Eye (tissue), 1 donor: ENCODE data around the gene ADRA2B.
"Not testable (repeated sequence)": the region's sequence is repeated elsewhere in the genome, so short reads cannot be mapped to it uniquely, and the experiment has no call there.

Experiments used
- DNase-seq: peaks from one replicate; pipeline ENCODE4 v3.0.0-alpha.2; 2015

The ADRA2B gene

GRCh38 chr2:96116424-96116878 is at the start of gene ADRA2B:
TSS of gene ADRA2B (minus strand) at chr2:96116571. CDS start at chr2:96116149, 422 bp downstream.
- peak; percentile 81 for DNase-seq

DNA sequence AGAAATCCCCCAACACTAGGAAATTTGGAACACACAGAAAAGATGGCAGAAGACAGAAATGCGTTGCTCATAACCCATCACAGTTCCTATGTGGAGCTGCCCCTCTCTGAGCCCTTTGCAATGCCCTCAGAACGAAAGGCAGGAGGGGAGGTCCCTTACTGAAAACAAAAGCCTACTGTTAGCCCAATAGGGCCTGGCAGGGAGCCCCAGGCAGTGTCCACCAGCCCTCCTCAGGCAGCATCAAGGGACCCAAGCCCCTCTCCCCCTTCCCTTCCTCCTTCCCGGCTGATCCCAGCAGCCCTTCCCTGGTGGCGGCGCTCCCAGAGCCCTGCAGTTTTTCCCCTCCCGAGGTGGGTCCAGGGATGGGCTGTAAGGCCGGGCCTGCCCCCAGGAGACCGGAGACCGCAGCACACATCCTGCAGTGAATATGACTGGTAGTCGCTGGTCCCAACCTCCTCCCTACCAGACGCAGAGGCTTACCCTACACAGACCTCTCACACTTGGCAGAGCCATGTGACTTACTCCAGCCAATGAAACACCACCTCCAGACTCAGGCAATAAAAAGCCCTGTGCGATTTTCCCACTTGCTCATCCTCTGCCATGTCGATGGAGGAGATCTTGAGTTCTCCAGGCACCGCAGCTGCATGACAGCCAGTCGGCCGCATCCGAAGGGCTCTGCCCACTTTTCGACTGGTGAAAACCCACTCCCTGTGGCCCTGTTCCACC is 48.3 kb upstream of the ADRA2B start:
- peak; percentile 60 for DNase-seq

GRCh38 chr2:96163768-96164429 is 47.5 kb upstream of the ADRA2B start:
- DNase-seq, result peak; percentile 57

GRCh38 chr2:96163415-96163767 is 47.0 kb upstream of the ADRA2B start:
- no peak for DNase-seq

DNA sequence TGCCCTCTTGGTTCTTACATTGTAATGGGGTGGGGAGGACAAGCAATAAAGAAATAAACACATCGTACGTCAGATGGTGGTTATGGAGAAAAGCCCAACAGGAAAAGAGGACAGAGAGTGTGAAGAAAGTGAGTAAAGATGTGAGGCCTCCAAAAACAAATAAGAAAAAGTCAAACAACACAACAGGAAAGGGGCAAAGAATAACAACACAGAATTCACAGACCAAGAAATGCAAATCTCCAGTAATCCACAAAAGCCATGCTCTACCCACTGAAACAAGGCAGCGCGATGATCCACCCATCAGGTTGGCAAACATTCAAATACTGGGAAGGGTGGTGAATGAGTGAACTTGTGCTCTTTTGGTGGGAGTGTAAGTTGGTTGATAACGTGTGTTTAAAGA is 45.5 kb upstream of the ADRA2B start:
- no peak for DNase-seq

GRCh38 chr2:96160366-96160765 is 44.0 kb upstream of the ADRA2B start:
- not testable (repeated sequence) for DNase-seq

GRCh38 chr2:96159084-96159830 is 42.9 kb upstream of the ADRA2B start:
- DNase-seq, result no peak

DNA sequence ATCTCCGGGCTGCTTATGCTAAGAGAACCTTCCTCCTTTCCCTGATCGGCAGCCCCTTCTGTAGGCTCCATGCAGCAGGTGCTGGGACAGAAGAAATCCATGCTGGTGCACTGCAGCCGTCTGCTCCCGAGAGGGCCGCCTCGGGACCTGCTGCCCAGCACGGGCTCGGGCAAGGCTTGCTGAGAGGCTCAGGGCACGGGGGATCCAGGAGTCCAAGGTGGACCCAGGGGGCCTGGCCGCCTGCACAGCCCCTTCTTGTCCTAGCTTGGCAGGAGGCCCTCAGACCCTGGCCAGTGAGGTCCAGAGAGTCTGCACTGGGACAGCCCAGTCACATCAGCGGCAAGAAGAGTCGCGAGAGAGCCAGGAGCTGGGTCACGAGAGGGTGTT is 42.2 kb upstream of the ADRA2B start:
- no peak for DNase-seq

DNA sequence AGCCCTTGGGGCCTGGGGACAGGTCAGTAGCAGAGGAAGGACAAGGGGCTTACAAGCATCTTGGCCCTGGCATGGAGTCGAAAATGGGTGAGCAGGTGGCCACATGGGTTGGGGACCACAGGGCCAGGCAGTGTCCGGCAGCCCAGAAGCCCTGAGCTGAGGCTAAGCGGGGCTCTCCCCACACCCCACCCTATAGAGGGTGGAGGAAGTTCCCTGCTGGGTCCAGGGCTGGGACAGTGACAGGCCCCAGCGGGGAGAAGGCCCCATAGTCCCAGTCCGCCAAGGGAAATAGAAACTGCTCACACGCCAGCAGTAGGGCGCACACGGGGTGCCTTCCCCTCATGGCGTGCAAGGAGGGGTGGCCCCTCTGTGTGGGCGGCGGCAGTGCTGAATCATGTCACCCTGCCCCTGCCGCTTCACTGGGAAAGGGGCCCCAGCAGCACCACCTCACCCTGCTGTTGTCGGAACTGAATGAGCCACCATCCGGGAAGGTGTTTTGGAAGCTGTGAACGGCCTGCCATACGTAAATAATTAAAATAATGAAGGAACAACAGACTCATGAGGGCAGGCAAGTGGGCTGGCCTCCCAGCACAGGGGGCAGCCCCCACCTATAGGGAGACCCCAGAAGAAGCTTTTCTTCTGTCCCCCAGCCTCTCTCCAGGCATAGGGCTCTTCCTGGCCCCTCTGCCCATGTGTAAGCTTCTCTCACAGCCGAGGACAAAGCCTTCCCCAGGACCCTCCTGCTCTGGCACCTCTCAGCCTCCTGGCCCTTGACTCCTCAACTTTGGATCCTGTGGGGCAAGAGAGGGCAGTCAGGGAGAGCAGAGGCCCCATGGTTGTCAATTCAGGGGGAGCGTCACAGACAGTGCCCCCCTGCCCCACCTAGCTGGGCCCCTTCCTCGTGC is 41.5 kb upstream of the ADRA2B start:
- DNase-seq, result no peak

GRCh38 chr2:96156926-96157648 is 40.7 kb upstream of the ADRA2B start:
- DNase-seq, result no peak

GRCh38 chr2:96156011-96156820 is 39.8 kb upstream of the ADRA2B start:
- no peak for DNase-seq

DNA sequence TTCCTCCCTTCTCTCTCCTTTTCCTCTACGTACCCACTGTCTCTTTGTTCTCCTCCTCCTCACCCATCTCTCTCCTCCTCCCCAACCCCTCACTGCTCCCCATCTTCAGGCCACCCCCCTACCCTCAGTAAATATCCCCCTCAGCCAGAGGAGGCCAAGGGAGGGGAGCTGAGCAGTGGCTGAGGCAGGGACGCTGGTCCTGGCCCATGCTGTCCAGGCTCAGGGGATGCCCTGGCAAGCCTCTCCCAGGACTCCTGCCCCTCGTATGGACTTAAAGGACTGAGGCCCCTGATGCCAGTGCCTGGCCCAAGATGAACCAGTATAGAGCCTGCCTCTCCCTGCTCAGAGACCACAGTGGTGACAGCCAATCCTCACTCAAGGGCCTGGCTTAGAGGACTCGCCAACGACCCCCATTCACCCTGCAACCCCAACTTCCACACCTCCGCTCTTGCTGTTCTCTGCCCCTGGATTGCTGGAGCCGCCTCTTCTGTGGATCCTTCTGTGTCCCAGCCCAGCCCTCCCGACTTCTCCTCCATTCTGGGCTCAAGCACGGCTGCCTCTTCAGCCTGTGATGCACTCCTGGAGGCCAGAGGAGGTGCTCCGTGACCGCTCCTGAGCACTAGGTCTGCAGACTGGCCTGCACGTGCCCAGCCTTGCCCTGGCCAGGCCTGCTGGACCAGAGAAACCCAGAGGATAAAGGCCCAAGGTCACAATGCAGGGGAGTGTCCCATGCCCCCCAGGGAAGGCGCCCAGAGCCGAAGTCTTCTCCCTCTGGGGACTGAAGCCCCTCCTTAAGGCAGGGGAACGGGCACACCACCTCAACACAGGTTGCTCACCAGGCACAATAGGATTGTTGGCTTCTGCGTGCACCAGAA is 38.4 kb upstream of the ADRA2B start:
- DNase-seq, result no peak

DNA sequence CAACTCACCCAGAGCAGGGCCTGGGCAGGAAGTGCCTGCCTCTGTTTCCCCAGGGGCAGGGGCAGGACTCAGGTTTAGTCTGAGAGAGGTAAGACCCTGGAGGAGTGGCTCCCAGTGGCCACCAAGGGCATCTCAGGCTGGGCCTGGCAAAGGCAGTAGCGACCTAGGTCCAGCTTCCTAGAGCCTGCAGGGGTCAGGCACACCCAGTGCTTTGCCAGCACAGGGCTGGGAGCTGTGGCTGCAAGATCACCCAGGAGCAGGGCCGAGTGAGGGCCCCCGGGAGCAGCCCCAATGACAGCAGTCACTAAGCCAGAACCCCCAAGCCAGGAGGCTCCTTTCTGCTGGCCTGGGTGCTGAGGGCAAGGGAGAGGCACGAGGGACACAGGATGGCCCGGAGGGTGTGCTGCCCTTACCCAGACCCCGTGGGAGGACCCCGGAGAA is 37.6 kb upstream of the ADRA2B start:
- DNase-seq, result no peak

DNA sequence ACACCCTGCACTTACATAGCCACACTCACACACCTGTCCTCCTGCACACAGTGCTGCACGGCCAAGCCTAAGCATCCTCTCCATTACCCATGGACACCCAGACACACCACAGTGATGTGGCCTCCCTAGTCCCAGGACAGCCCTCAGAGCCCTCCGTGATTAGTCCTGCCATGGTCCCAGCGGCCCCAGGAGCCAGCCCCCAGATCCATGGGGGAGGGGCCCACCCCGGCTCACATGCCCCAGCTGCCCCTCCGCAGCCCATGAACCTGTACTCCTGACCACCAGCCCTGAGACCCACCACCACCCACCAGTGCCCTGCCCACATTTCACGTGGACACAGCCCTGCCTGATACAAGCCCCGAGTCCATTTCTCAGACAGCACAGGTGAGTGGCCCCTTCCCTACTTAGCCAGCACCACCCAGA is 36.9 kb upstream of the ADRA2B start:
- no peak for DNase-seq

DNA sequence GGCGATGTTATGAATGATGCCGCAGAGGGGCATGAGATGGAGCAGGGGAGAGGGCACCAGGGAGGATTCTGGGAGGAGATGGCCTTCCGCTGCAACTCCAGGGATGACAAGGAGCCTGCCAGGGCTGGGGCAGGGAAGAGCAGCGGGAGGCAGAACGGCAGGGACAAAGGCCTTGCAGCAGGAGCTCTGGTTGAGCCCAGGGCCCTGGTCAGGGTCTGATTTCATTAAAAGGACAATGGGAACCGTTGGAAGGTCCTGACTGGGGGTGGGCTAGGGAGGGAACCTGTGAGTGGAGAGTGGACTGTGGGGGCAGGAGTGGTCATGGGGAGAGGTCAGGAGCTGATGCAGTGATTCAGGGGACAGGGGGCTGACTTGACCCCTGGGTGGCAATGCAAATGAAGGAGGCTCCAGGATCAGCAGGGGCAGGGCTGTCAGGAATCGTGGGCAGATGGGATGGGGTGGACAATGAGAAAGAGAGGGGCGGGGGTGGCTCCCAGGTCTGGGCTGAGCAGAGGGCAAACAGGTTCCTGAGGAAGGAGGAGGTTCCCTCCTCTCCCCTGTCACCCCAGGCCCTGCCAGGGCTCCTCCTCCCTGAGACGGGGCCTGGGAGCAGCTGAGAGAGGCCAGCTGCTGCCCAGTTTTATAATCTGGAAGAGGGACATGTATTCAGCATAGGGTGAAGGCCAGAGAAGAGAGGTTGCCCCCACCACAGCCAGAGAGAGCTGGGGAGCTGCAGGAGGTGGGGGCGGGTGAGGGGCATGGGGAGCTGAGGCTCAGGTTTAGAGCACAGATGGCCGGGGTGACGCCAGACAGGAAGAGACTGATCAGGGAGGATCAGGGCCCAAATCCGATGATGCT is 36.2 kb upstream of the ADRA2B start:
- DNase-seq, result peak; percentile 56

DNA sequence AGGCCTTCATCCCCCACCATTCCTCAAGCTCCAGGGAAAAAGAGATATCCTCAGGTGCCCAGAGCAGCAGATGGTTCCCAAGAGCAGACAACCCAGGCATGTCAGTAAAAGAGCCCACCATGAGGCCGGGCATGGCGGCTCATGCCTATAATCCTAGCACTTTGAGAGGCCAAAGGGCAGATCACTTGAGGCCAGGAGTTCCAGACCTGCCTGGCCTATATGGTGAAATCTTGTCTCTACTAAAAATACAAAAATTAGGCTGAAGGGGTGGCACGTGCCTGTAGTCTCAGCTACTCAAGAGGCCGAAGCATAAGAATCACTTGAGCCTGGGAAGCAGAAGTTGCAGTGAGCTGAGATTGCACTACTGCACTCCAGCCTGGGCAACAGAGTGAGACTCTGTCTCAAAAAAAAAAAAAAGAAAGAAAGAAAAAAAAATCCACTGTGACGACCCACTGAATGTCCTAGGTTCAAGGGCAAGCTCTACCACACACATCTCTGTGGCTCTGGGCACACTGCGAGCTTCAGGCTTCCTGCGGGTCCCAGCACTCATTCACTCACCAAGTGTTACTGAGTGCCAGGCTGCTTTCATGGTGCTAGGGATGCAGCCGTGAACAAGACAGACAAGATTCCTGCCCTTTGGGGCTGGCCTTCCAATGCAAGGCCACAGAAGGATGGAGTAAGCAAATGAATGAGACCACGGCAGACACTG is 35.4 kb upstream of the ADRA2B start:
- DNase-seq, result no peak

GRCh38 chr2:96150791-96151594 is 34.6 kb upstream of the ADRA2B start:
- no peak for DNase-seq
